MM.1S (cell line): Measurements from ENCODE around the gene URB1.

Source experiments
- DNase-seq: peaks from one replicate; pipeline ENCODE4 v3.0.0-alpha.2; 2015
- H2AFZ ChIP-seq: fragments of 300-600 bp; sonication (generic); 2 replicates; pipeline ENCODE4 v1.6.0; 2016; ENCODE audit warnings: antibody characterized with exemption, low read length
- H3F3A ChIP-seq: fragments of 300-600 bp; sonication (generic); 2 replicates; pipeline ENCODE4 v1.6.1; 2016; ENCODE audit warnings: mild to moderate bottlenecking, antibody characterized with exemption, low read length, moderate library complexity, mixed read lengths; ENCODE audit not compliant: insufficient read depth
- H3K27ac ChIP-seq: fragments of 300-600 bp; sonication (generic); 2 replicates; pipeline ENCODE4 v1.5.1; 2016; ENCODE audit warnings: mild to moderate bottlenecking, low read length
- H3K27me3 ChIP-seq: fragments of 300-600 bp; sonication (generic); replicated peaks from 2 replicates; pipeline ENCODE4 v1.6.0; 2016; ENCODE audit warnings: low read length; ENCODE audit not compliant: insufficient read depth
- H3K36me3 ChIP-seq: fragments of 300-600 bp; sonication (generic); replicated peaks from 2 replicates; pipeline ENCODE4 v1.6.1; 2016; ENCODE audit warnings: mild to moderate bottlenecking, low read length, mixed read lengths; ENCODE audit not compliant: insufficient read depth
- H3K4me1 ChIP-seq: fragments of 300-600 bp; sonication (generic); 2 replicates; pipeline ENCODE4 v1.6.1; 2016; ENCODE audit warnings: low read length, mixed read lengths
- H3K4me2 ChIP-seq: fragments of 300-600 bp; sonication (generic); 2 replicates; pipeline ENCODE4 v1.6.0; 2016; ENCODE audit warnings: low read depth, low read length
- H3K4me3 ChIP-seq: fragments of 300-600 bp; sonication (generic); 2 replicates; pipeline ENCODE4 v1.5.1; 2016; ENCODE audit warnings: low read length, mixed read lengths
- H3K79me2 ChIP-seq: fragments of 300-600 bp; sonication (generic); 2 replicates; pipeline ENCODE4 v1.6.1; 2016; ENCODE audit warnings: mixed run types, low read length, mixed read lengths
- H3K9ac ChIP-seq: fragments of 300-600 bp; sonication (generic); 2 replicates; pipeline ENCODE4 v1.6.1; 2016; ENCODE audit warnings: low read length, mixed read lengths
- H3K9me2 ChIP-seq: fragments of 300-600 bp; sonication (generic); replicated peaks from 2 replicates; pipeline ENCODE4 v1.6.1; 2016; ENCODE audit warnings: mild to moderate bottlenecking, low read length, mixed read lengths; ENCODE audit not compliant: insufficient read depth
- H3K9me3 ChIP-seq: fragments of 300-600 bp; sonication (generic); replicated peaks from 2 replicates; pipeline ENCODE4 v1.6.1; 2016; ENCODE audit warnings: mild to moderate bottlenecking, low read length, mixed read lengths; ENCODE audit not compliant: insufficient read depth
- H4K20me1 ChIP-seq: fragments of 300-600 bp; sonication (generic); 2 replicates; pipeline ENCODE4 v1.6.1; 2016; ENCODE audit warnings: mild to moderate bottlenecking, low read length, moderate library complexity, mixed read lengths; ENCODE audit not compliant: insufficient read depth
- EZH2 ChIP-seq: fragments of 300-600 bp; sonication (generic); optimal IDR thresholded peaks from 2 replicates; pipeline ENCODE3; 2017; ENCODE audit warnings: low read depth, mild to moderate bottlenecking, antibody characterized with exemption, low read length, mixed read lengths
- EZH2phosphoT487 ChIP-seq: fragments of 300-600 bp; sonication (generic); IDR thresholded peaks from 2 replicates; pipeline ENCODE4 v1.6.1; 2018; ENCODE audit warnings: antibody characterized with exemption, low read length
- TF ChIP-seq, protein P1 (sequence below): fragments of 300-600 bp; sonication (generic); IDR thresholded peaks from 2 replicates; pipeline ENCODE4 v1.5.1; 2016; ENCODE audit warnings: antibody characterized with exemption, low read length, mixed read lengths

The URB1 gene

DNA sequence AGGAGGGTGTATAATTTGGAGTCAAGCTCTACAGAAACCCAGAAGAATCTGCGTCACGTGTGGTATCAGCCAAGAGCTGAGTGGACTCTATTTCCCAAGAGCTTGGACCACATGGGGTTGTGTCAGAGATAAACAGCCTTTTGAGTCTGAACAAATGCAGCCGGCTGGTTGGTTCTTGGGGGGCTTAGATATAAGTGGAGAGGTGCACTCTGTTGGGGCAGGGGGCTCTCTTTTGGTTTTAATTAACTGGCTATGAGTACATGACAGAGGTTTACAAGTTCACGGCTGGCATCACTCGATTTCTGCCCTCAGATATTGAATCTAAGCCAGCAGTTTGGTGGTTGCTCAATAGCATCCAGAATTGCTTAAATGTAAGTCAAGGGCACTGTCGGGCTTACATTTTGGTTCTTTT, 94.7 kb downstream of the URB1 start:
- no peak overlapping the region for H3K4me3 ChIP-seq
- H3K4me1 ChIP-seq, result no peaks in the 10 kb centered on the region
- H3K9ac ChIP-seq, result no peak overlapping the region
- H3K9me2 ChIP-seq, result no peaks in the 10 kb centered on the region
- H4K20me1 ChIP-seq, result no peaks in the 10 kb centered on the region
- TF ChIP-seq EZH2 (no peak), EZH2phosphoT487 (no peak)
- TF ChIP-seq, protein P1, sequence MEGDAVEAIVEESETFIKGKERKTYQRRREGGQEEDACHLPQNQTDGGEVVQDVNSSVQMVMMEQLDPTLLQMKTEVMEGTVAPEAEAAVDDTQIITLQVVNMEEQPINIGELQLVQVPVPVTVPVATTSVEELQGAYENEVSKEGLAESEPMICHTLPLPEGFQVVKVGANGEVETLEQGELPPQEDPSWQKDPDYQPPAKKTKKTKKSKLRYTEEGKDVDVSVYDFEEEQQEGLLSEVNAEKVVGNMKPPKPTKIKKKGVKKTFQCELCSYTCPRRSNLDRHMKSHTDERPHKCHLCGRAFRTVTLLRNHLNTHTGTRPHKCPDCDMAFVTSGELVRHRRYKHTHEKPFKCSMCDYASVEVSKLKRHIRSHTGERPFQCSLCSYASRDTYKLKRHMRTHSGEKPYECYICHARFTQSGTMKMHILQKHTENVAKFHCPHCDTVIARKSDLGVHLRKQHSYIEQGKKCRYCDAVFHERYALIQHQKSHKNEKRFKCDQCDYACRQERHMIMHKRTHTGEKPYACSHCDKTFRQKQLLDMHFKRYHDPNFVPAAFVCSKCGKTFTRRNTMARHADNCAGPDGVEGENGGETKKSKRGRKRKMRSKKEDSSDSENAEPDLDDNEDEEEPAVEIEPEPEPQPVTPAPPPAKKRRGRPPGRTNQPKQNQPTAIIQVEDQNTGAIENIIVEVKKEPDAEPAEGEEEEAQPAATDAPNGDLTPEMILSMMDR, result no peak
- no peak overlapping the region for H3K4me2 ChIP-seq
- H3F3A ChIP-seq, result no peaks in the 10 kb centered on the region
- no peaks in the 10 kb centered on the region for H3K79me2 ChIP-seq
- DNase-seq, result no peak
- H3K27me3 ChIP-seq, result no peaks in the 10 kb centered on the region
- H3K36me3 ChIP-seq, result no peaks in the 10 kb centered on the region
- no peak overlapping the region for H2AFZ ChIP-seq
- no peak overlapping the region for H3K27ac ChIP-seq
- no peaks in the 10 kb centered on the region for H3K9me3 ChIP-seq

DNA sequence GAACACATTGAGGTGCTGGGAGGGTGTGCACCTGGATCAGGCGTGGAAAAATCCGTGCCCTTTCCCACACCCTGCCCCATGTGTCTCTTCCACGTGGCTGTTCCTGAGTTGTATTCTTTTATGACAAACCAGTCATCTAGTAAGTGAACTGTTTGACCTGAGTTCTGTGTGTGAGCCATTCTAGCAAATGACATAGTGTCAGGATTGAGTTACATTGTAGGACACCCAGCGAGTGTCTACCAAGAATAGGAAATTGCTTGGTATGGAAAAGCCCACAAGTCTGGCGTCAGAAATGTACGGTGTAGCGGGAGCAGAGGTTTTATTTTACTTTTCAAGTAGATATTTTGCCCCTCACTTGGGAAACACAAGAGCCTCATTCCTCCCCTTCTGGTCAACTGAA, 95.4 kb downstream of the URB1 start:
- Histone ChIP-seq H3K9me3 (no peaks in the 10 kb centered on the region), H3K36me3 (no peaks in the 10 kb centered on the region), H3K9ac (no peak overlapping the region), H3K79me2 (no peaks in the 10 kb centered on the region), H3K27ac (no peak overlapping the region), H3K9me2 (no peaks in the 10 kb centered on the region), H3K4me1 (no peaks in the 10 kb centered on the region), H3K27me3 (no peaks in the 10 kb centered on the region), H3F3A (no peaks in the 10 kb centered on the region), H3K4me2 (no peak overlapping the region), H3K4me3 (no peak overlapping the region), H4K20me1 (no peaks in the 10 kb centered on the region), H2AFZ (no peak overlapping the region)
- no peak for TF ChIP-seq EZH2
- TF ChIP-seq, protein P1, result no peak
- no peak for TF ChIP-seq EZH2phosphoT487
- DNase-seq, result no peak

DNA sequence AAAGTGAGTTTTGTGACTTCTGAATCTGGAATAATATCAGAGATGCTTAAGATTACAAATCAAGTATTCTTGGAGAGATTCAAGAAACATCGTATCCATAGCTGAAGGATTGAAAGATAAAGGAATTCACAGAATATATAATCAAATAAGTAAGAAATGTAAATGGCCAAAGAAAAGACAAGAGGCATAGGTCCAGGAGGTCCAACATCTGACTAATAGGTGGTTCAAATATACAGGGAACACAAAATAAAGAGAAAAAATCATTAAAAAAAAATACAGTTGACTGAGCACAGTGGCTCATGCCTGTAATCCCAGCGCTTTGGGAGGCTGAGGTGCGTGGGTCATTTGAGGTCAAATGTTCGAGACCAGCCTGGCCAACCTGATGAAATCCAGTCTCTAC, 107.3 kb downstream of the URB1 start:
- Histone ChIP-seq H3K79me2 (no peaks in the 10 kb centered on the region), H3K9ac (no peak overlapping the region), H3K4me3 (no peak overlapping the region), H3F3A (no peaks in the 10 kb centered on the region), H3K27ac (no peak overlapping the region), H3K4me2 (no peak overlapping the region), H3K36me3 (no peaks in the 10 kb centered on the region), H2AFZ (no peak overlapping the region), H4K20me1 (no peaks in the 10 kb centered on the region), H3K27me3 (no peaks in the 10 kb centered on the region), H3K9me3 (no peaks in the 10 kb centered on the region), H3K9me2 (no peaks in the 10 kb centered on the region), H3K4me1 (no peaks in the 10 kb centered on the region)
- TF ChIP-seq EZH2phosphoT487, result no peak
- no peak for TF ChIP-seq EZH2
- TF ChIP-seq, protein P1, result no peak
- DNase-seq, result no peak
